ENCODE results near the gene NEAT1. TPM values are rescaled to one million over a fixed set of nuclear protein-coding genes. Genes with fewer than 3 reads are reported as not detected.
A peak's percentile ranks its signal among the peaks of the same experiment; 100 is the strongest.

NEAT1 gene
- total and polyA plus RNA-seq, 9 of the 15 experiments (the other 6 are each of a cell fraction or from before 2014, with no cell fraction given), result 20.1 to 389 (median 62.8) TPM

DNA sequence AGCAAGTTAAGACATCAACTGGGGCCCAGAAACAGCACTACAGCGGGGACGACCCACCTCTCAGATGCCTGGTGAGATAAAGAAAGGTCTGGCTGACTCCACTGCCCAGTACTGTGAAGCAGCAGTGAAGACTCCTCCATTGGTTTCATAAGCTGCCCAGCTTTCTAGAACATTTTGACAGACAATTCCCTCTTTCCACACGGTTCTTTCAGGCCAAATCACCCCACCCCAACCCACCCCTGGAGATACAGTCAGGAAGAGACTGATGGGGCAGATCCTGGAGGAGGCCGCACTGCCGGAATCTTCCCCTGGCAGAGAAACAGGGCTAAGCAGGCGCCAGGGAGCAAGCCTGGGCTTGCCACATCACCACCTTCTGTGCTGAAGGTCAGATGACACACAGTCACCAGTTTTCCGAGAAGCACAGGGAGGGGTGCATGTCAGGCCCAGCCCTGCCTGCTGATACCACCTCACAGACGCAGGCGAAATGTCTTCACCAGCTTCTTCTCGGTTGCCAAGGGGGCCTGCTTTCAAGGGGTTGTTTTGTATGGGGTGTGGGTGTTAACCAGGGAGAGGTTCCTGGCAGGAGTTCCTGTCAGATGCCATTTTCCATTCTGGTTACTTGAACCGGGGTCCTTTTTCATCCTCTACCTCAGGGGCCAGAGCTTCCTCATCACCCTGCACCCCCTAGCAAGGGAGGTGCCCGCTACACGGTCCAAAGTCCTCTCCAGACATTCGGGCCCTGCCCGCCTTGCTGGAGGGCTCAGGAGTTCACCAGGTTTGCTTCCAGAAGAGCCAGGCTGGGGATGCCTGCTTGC is 1.4 kb upstream of the NEAT1 start (continued):
- TF ChIP-seq POLR2B (IDR thresholded peaks at IDR 0.05; ENCODE audit: low read depth, partially characterized antibody), result peak; percentile 69
- TF ChIP-seq XRCC5 (IDR thresholded peaks at IDR 0.05; ENCODE audit: low read depth, low read length), result no peak
- TF ChIP-seq CXXC5 (CRISPR knock-in tag; IDR thresholded peaks at IDR 0.05), result peak; percentile 70
- TF ChIP-seq, protein P1, sequence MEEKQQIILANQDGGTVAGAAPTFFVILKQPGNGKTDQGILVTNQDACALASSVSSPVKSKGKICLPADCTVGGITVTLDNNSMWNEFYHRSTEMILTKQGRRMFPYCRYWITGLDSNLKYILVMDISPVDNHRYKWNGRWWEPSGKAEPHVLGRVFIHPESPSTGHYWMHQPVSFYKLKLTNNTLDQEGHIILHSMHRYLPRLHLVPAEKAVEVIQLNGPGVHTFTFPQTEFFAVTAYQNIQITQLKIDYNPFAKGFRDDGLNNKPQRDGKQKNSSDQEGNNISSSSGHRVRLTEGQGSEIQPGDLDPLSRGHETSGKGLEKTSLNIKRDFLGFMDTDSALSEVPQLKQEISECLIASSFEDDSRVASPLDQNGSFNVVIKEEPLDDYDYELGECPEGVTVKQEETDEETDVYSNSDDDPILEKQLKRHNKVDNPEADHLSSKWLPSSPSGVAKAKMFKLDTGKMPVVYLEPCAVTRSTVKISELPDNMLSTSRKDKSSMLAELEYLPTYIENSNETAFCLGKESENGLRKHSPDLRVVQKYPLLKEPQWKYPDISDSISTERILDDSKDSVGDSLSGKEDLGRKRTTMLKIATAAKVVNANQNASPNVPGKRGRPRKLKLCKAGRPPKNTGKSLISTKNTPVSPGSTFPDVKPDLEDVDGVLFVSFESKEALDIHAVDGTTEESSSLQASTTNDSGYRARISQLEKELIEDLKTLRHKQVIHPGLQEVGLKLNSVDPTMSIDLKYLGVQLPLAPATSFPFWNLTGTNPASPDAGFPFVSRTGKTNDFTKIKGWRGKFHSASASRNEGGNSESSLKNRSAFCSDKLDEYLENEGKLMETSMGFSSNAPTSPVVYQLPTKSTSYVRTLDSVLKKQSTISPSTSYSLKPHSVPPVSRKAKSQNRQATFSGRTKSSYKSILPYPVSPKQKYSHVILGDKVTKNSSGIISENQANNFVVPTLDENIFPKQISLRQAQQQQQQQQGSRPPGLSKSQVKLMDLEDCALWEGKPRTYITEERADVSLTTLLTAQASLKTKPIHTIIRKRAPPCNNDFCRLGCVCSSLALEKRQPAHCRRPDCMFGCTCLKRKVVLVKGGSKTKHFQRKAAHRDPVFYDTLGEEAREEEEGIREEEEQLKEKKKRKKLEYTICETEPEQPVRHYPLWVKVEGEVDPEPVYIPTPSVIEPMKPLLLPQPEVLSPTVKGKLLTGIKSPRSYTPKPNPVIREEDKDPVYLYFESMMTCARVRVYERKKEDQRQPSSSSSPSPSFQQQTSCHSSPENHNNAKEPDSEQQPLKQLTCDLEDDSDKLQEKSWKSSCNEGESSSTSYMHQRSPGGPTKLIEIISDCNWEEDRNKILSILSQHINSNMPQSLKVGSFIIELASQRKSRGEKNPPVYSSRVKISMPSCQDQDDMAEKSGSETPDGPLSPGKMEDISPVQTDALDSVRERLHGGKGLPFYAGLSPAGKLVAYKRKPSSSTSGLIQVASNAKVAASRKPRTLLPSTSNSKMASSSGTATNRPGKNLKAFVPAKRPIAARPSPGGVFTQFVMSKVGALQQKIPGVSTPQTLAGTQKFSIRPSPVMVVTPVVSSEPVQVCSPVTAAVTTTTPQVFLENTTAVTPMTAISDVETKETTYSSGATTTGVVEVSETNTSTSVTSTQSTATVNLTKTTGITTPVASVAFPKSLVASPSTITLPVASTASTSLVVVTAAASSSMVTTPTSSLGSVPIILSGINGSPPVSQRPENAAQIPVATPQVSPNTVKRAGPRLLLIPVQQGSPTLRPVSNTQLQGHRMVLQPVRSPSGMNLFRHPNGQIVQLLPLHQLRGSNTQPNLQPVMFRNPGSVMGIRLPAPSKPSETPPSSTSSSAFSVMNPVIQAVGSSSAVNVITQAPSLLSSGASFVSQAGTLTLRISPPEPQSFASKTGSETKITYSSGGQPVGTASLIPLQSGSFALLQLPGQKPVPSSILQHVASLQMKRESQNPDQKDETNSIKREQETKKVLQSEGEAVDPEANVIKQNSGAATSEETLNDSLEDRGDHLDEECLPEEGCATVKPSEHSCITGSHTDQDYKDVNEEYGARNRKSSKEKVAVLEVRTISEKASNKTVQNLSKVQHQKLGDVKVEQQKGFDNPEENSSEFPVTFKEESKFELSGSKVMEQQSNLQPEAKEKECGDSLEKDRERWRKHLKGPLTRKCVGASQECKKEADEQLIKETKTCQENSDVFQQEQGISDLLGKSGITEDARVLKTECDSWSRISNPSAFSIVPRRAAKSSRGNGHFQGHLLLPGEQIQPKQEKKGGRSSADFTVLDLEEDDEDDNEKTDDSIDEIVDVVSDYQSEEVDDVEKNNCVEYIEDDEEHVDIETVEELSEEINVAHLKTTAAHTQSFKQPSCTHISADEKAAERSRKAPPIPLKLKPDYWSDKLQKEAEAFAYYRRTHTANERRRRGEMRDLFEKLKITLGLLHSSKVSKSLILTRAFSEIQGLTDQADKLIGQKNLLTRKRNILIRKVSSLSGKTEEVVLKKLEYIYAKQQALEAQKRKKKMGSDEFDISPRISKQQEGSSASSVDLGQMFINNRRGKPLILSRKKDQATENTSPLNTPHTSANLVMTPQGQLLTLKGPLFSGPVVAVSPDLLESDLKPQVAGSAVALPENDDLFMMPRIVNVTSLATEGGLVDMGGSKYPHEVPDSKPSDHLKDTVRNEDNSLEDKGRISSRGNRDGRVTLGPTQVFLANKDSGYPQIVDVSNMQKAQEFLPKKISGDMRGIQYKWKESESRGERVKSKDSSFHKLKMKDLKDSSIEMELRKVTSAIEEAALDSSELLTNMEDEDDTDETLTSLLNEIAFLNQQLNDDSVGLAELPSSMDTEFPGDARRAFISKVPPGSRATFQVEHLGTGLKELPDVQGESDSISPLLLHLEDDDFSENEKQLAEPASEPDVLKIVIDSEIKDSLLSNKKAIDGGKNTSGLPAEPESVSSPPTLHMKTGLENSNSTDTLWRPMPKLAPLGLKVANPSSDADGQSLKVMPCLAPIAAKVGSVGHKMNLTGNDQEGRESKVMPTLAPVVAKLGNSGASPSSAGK (IDR thresholded peaks at IDR 0.05), result no peak
- TF ChIP-seq FOS (IDR thresholded peaks at IDR 0.05; ENCODE audit: extremely low read depth, insufficient read length), result peak; percentile 12
- TF ChIP-seq TEAD2 (tag; IDR thresholded peaks at IDR 0.05), result no peak
- 0 out of 2 replicates have a peak, but pooled peaks have one; percentile 48 for TF ChIP-seq ZNF134 (CRISPR knock-in tag; conservative IDR thresholded peaks at IDR 0.05)
- peak; percentile 91 for TF ChIP-seq JUND (IDR thresholded peaks at IDR 0.05; ENCODE audit: borderline replicate concordance, low read depth, low read length)
- no peak for TF ChIP-seq JUND (tag; IDR thresholded peaks at IDR 0.05; ENCODE audit: borderline replicate concordance, low read depth, low read length)
- TF ChIP-seq NFE2 (IDR thresholded peaks at IDR 0.05; ENCODE audit: low read depth), result peak; percentile 45; the same call in 1 of the 2 replicates
- 0 out of 2 replicates have a peak, but pooled peaks have one; percentile 2 for TF ChIP-seq TEAD4 (IDR thresholded peaks at IDR 0.05; ENCODE audit: low read length)
- no peak for TF ChIP-seq TEAD4 (CRISPR knock-in tag; IDR thresholded peaks at IDR 0.05; ENCODE audit: borderline replicate concordance)
- peak; percentile 42 for TF ChIP-seq NEUROD1 (IDR thresholded peaks at IDR 0.05; ENCODE audit: borderline replicate concordance, low read depth, low read length, partially characterized antibody)
- TF ChIP-seq, protein P2, sequence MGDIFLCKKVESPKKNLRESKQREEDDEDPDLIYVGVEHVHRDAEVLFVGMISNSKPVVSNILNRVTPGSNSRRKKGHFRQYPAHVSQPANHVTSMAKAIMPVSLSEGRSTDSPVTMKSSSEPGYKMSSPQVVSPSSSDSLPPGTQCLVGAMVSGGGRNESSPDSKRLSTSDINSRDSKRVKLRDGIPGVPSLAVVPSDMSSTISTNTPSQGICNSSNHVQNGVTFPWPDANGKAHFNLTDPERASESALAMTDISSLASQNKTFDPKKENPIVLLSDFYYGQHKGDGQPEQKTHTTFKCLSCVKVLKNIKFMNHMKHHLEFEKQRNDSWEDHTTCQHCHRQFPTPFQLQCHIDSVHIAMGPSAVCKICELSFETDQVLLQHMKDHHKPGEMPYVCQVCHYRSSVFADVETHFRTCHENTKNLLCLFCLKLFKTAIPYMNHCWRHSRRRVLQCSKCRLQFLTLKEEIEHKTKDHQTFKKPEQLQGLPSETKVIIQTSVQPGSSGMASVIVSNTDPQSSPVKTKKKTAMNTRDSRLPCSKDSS (IDR thresholded peaks at IDR 0.05; ENCODE audit: low read depth, partially characterized antibody), result no peak
- no peak for TF ChIP-seq ZNF121 (CRISPR knock-in tag; conservative IDR thresholded peaks at IDR 0.05)

Measured in K562 (cell line).